ENCODE results near the gene EIF2B5.
A peak's percentile ranks its signal among the peaks of the same experiment; 100 is the strongest.

Gene EIF2B5

GRCh38 chr3:184135149-184135910 is at the start of gene EIF2B5:
TSS of gene EIF2B5 (plus strand) at chr3:184135358. CDS start at chr3:184135386, 28 bp downstream.
- TF ChIP-seq CTCF (conservative IDR thresholded peaks at IDR 0.05; ENCODE audit: control insufficient read depth, insufficient read depth, low read depth, low read length): no peak
- DNase-seq (ENCODE audit: low read depth): peak; percentile 90
- peak within 1 kb of the TSS; percentile 92 for H3K4me3 ChIP-seq (ENCODE audit: control insufficient read depth, low read depth, low read length)

GRCh38 chr3:184085389-184085852 is 49.7 kb upstream of the EIF2B5 start:
- TF ChIP-seq CTCF (conservative IDR thresholded peaks at IDR 0.05; ENCODE audit: control insufficient read depth, insufficient read depth, low read depth, low read length): no peak
- DNase-seq (ENCODE audit: low read depth): peak; percentile 58
- no peak overlapping the region for H3K4me3 ChIP-seq (ENCODE audit: control insufficient read depth, low read depth, low read length)

GRCh38 chr3:184092199-184092598 is 43.0 kb upstream of the EIF2B5 start:
- no peak for TF ChIP-seq CTCF (conservative IDR thresholded peaks at IDR 0.05; ENCODE audit: control insufficient read depth, insufficient read depth, low read depth, low read length)
- no peak overlapping the region for H3K4me3 ChIP-seq (ENCODE audit: control insufficient read depth, low read depth, low read length)
- DNase-seq (ENCODE audit: low read depth): no peak

GRCh38 chr3:184096811-184097383 is 38.3 kb upstream of the EIF2B5 start, which contains the start of gene HTR3E:
TSS of gene HTR3E (plus strand) at chr3:184097064. CDS start at chr3:184097530, 466 bp downstream.
- H3K4me3 ChIP-seq (ENCODE audit: control insufficient read depth, low read depth, low read length): no peak within 1 kb of the TSS
- TF ChIP-seq CTCF (conservative IDR thresholded peaks at IDR 0.05; ENCODE audit: control insufficient read depth, insufficient read depth, low read depth, low read length): no peak
- peak; percentile 56 for DNase-seq (ENCODE audit: low read depth)

GRCh38 chr3:184097556-184097955 is 37.6 kb upstream of the EIF2B5 start:
- no peak for TF ChIP-seq CTCF (conservative IDR thresholded peaks at IDR 0.05; ENCODE audit: control insufficient read depth, insufficient read depth, low read depth, low read length)
- no peak overlapping the region for H3K4me3 ChIP-seq (ENCODE audit: control insufficient read depth, low read depth, low read length)
- no peak for DNase-seq (ENCODE audit: low read depth)

GRCh38 chr3:184099806-184100686 is 35.1 kb upstream of the EIF2B5 start:
- H3K4me3 ChIP-seq (ENCODE audit: control insufficient read depth, low read depth, low read length): no peak overlapping the region
- no peak for TF ChIP-seq CTCF (conservative IDR thresholded peaks at IDR 0.05; ENCODE audit: control insufficient read depth, insufficient read depth, low read depth, low read length)
- DNase-seq (ENCODE audit: low read depth): no peak
